KMS-11 (cell line): Measurements from ENCODE around the gene SSR1.

Source experiments
- H2AFZ ChIP-seq: fragments of 200-600 bp; sonication (generic); 2 replicates; pipeline ENCODE4 v1.6.1; 2016; ENCODE audit warnings: antibody characterized with exemption, mixed run types, low read depth
- H3K27ac ChIP-seq: fragments of 200-600 bp; sonication (generic); 2 replicates; pipeline ENCODE4 v1.6.1; 2016; ENCODE audit warnings: mild to moderate bottlenecking, mixed run types
- H3K27me3 ChIP-seq: fragments of 200-600 bp; sonication (generic); 2 replicates; pipeline ENCODE4 v1.6.1; 2017; ENCODE audit warnings: mild to moderate bottlenecking, low read depth, mixed run types, moderate library complexity; ENCODE audit not compliant: insufficient read depth
- H3K36me3 ChIP-seq: fragments of 200-600 bp; sonication (generic); 2 replicates; pipeline ENCODE4 v1.6.1; 2017; ENCODE audit warnings: mild to moderate bottlenecking, mixed run types; ENCODE audit not compliant: insufficient read depth
- H3K4me1 ChIP-seq: fragments of 200-600 bp; sonication (generic); 2 replicates; pipeline ENCODE4 v1.6.1; 2016; ENCODE audit warnings: mild to moderate bottlenecking, low read depth, mixed run types; ENCODE audit not compliant: poor library complexity, severe bottlenecking
- H3K4me2 ChIP-seq: fragments of 200-600 bp; sonication (generic); 2 replicates; pipeline ENCODE4 v1.7.0; 2016; ENCODE audit warnings: mild to moderate bottlenecking, mixed run types
- H3K4me3 ChIP-seq: fragments of 200-600 bp; sonication (generic); IDR thresholded peaks from 2 replicates; pipeline ENCODE4 v1.6.1; 2017; ENCODE audit warnings: low read depth, low read length, mixed read lengths; ENCODE audit not compliant: insufficient read depth
- H3K79me2 ChIP-seq: fragments of 200-600 bp; sonication (generic); 2 replicates; pipeline ENCODE4 v1.6.1; 2016; ENCODE audit warnings: low read depth, mixed run types; ENCODE audit not compliant: insufficient read depth
- H3K9ac ChIP-seq: fragments of 200-600 bp; sonication (generic); 2 replicates; pipeline ENCODE4 v1.6.1; 2016; ENCODE audit warnings: mild to moderate bottlenecking, mixed run types
- H4K20me1 ChIP-seq: fragments of 200-600 bp; sonication (generic); 2 replicates; pipeline ENCODE4 v1.6.1; 2016; ENCODE audit warnings: mild to moderate bottlenecking, mixed run types; ENCODE audit not compliant: insufficient read depth
- CTCF ChIP-seq: fragments of 200-600 bp; sonication (generic); conservative IDR thresholded peaks from 2 replicates; pipeline ENCODE4 v1.6.1; 2017; ENCODE audit warnings: low read depth, mild to moderate bottlenecking, antibody characterized with exemption, low read length, moderate library complexity, mixed read lengths

Gene SSR1

DNA sequence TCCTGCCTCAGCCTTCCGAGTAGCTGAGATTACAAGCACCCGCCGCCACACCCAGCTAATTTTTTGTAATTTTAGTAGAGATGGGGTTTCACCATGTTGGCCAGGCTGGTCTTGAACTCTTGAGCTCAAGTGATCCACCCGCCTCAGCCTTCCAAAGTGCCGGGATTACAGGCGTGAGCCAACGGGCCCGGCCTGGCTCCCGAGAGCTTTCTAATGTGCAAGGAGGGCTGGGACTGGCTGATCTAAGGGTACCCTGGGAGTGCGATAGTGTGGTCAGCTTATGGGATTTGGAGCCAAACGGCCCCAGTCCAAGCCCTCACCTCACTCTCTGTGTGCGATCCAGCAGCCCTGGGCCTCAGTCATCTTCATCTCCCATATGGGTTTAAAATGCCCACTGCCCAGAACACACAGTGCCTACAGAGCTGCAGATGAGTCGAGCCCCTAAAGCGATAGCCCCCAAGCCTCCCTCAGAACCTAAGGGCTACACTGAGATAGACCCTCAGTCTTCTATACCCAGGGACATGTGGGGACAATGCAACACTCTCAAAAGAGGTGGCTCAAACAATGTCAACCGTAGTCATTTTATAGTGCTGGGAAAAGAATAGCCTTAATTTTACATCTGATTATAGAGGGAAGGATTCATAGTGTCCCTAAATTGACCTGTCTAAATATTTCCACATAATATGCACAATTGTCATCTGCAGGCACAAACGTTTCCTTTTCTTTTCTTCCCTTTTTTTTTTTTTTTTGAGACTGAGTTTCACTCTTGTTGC, 50.1 kb downstream of the SSR1 start:
- H4K20me1 ChIP-seq, result no peaks in the 10 kb centered on the region
- no peaks in the 10 kb centered on the region for H3K79me2 ChIP-seq
- H3K36me3 ChIP-seq, result no peaks in the 10 kb centered on the region
- H3K4me3 ChIP-seq, result no peak overlapping the region
- H3K4me2 ChIP-seq, result no peak overlapping the region
- H2AFZ ChIP-seq, result no peak overlapping the region
- no peak for TF ChIP-seq CTCF
- H3K4me1 ChIP-seq, result no peaks in the 10 kb centered on the region
- H3K9ac ChIP-seq, result no peak overlapping the region
- no peak overlapping the region for H3K27ac ChIP-seq
- H3K27me3 ChIP-seq, result no peaks in the 10 kb centered on the region

- H3K9ac ChIP-seq, result no peak overlapping the region
- no peak overlapping the region for H2AFZ ChIP-seq
Measured at GRCh38 chr6:7261852-7262461, 51.0 kb downstream of the SSR1 start.

DNA sequence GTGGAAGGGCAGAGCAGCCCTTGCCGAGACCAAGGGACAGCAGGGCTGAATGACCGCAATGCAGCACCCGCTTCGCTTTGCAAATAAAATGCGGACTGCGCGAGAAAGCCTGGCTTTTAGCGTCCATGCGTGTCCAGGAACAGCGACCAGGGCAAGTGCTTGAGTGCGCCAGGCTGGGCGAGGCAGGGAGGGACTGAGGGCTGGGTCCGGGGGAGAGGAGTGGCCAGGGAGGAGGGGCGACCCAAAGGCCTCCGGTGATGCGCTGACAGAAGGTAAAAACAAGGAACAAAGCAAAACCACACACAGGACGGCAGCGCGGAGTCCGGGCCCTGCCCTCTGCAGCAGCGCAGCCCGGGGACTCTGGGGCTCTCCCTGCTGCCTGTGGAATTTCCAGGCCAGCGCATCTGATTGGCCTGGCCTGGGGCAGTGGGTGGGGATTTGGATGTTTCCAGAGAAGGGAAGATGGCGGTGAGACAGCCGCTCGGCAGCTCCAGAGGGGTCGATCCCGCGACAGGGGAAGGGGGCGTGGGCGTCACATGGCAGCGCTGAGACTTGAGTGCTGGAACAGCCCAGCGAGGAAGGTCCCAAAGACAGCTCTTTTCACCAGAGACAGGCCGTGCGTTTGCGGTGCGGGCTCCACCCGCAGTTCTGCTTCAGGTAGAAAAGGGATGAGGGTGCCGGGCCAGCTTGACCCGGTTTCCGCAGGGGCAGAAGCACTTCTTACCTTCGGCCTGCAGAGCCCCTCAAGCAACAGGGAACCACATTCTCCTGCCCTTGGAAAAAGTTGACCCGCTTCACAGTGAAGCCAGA, 51.8 kb downstream of the SSR1 start:
- TF ChIP-seq CTCF, result no peak
- no peaks in the 10 kb centered on the region for H4K20me1 ChIP-seq
- no peak overlapping the region for H2AFZ ChIP-seq
- H3K36me3 ChIP-seq, result no peaks in the 10 kb centered on the region
- no peaks in the 10 kb centered on the region for H3K27me3 ChIP-seq
- H3K4me2 ChIP-seq, result no peak overlapping the region
- H3K79me2 ChIP-seq, result no peaks in the 10 kb centered on the region
- no peak overlapping the region for H3K27ac ChIP-seq
- H3K4me1 ChIP-seq, result no peaks in the 10 kb centered on the region
- no peak overlapping the region for H3K9ac ChIP-seq
- H3K4me3 ChIP-seq, result no peak overlapping the region

More at GRCh38 chr6:7261852-7262461, 51.0 kb downstream of the SSR1 start:
- no peak overlapping the region for H3K4me3 ChIP-seq
- no peak for TF ChIP-seq CTCF
- H4K20me1 ChIP-seq, result no peaks in the 10 kb centered on the region
- H3K27ac ChIP-seq, result no peak overlapping the region
- H3K4me1 ChIP-seq, result no peaks in the 10 kb centered on the region
- H3K4me2 ChIP-seq, result no peak overlapping the region
- H3K27me3 ChIP-seq, result no peaks in the 10 kb centered on the region
- no peaks in the 10 kb centered on the region for H3K79me2 ChIP-seq
- no peaks in the 10 kb centered on the region for H3K36me3 ChIP-seq

DNA sequence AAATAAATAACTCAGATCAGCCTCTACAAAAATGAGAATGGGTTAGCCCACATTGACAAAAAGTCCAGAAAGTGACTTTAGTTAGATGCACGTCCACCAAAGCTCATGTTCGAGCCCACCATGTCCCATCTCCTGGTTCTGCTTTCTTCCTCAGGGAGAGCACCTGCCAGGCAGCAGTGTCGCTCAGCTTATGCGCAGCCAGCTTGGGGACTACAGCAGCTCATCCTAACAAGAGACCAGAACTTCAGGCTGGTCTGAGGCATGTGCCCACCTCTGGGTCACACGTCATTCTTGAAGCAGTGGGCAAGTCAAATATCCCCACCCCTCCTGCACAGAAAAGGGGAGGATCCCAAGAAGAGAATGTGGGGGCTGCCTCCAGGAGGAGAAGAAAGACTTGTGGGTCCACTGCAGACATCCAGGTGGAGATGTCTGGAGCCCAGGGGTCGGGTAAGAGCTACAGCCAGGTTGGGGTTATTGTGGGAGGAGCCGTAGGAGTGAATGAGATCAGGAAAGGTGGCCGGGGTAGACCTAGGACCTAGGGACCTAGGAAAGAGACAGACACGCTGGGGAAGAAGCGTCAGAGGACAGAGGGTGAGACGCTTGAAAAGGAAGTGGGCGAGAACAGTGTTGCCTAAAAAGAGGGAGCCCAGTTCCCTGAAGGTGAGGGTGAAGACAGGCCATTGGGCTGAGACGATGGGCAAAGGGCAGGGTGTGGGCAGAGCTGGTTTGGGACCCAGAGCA, 52.5 kb downstream of the SSR1 start:
- H3K4me1 ChIP-seq, result no peaks in the 10 kb centered on the region
- H2AFZ ChIP-seq, result no peak overlapping the region
- no peaks in the 10 kb centered on the region for H3K36me3 ChIP-seq
- TF ChIP-seq CTCF, result no peak
- no peak overlapping the region for H3K9ac ChIP-seq
- no peaks in the 10 kb centered on the region for H3K27me3 ChIP-seq
- no peak overlapping the region for H3K4me3 ChIP-seq
- no peak overlapping the region for H3K27ac ChIP-seq
- no peaks in the 10 kb centered on the region for H3K79me2 ChIP-seq
- no peaks in the 10 kb centered on the region for H4K20me1 ChIP-seq
- H3K4me2 ChIP-seq, result no peak overlapping the region
